ENCODE measurements around the gene KCNQ1. TPM values are rescaled to one million over a fixed set of nuclear protein-coding genes. Genes with fewer than 3 reads are reported as not detected.

The KCNQ1 gene
- total and polyA plus RNA-seq, 2 of the 13 experiments (the other 11 are each of a cell fraction or from before 2014, with no cell fraction given) = 0.02 to 0.08 TPM

DNA sequence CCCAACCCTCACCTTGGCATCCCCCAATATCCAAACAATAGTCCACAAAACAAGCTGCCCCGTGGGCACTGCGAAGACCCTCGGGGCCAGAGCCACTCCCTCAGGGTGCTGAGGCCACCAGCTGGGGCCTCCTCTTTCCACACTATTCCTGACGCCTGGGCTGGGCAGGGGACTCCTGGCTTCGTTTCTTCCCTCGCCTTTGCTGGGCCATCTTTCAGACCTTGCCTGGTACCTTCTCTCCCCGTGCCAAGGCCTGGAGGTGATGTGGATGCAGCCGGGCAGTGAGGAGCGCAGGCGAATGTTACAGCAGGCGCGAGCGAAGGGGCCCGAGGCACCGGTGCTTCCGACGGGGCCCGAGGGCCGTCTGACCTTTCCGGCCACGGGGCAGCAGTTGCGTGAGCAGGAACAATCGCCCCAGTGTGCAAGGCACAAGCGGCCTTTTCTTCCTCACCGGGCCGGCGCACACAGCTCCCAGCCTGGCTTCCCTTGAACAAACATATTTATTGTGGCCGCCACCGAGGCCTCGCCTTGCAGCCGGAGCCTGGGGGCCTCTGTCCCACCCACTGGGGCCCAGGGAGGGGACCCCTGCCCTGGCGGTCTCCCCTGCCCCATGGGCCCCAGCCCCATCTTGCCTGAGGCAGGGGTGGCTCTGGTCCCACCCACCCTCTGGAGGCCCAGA is 287.6 kb downstream of the KCNQ1 start (continued):
- TF ChIP-seq KDM5B (CRISPR knock-in tag; IDR thresholded peaks at IDR 0.05; ENCODE audit: borderline replicate concordance) (peak; percentile 83), PHF20 (CRISPR knock-in tag; IDR thresholded peaks at IDR 0.05) (no peak), HNRNPH1 (optimal IDR thresholded peaks at IDR 0.05; ENCODE audit: low read depth, low read length) (no peak), ZNF460 (CRISPR knock-in tag; IDR thresholded peaks at IDR 0.05; ENCODE audit: borderline replicate concordance) (peak; percentile 98), AKAP8 (CRISPR knock-in tag; IDR thresholded peaks at IDR 0.05) (peak; percentile 76), RFX5 (IDR thresholded peaks at IDR 0.05; ENCODE audit: low read depth, low read length) (no peak), ZMAT3 (CRISPR knock-in tag; conservative IDR thresholded peaks at IDR 0.05) (peak; percentile 85), ZNF672 (CRISPR knock-in tag; IDR thresholded peaks at IDR 0.05) (no peak), NR1H2 (CRISPR knock-in tag; IDR thresholded peaks at IDR 0.05; ENCODE audit: borderline replicate concordance, low read depth) (no peak), ZBTB42 (CRISPR knock-in tag; IDR thresholded peaks at IDR 0.05) (peak; percentile 38; the same call in 1 of the 2 replicates), NR2F1 (CRISPR knock-in tag; IDR thresholded peaks at IDR 0.05) (peak; percentile 92 to 94), RFX3 (CRISPR knock-in tag; IDR thresholded peaks at IDR 0.05) (0 out of 2 replicates have a peak, but pooled peaks have one; percentile 39), PHB2 (IDR thresholded peaks at IDR 0.05; ENCODE audit: partially characterized antibody) (no peak), ISL2 (CRISPR knock-in tag; IDR thresholded peaks at IDR 0.05) (peak; percentile 90), ARHGAP35 (CRISPR knock-in tag; IDR thresholded peaks at IDR 0.05; ENCODE audit: borderline replicate concordance) (no peak; the same call in 1 of the 2 replicates), ZNF354B (CRISPR knock-in tag; IDR thresholded peaks at IDR 0.05) (no peak)
- TF ChIP-seq, protein P1, sequence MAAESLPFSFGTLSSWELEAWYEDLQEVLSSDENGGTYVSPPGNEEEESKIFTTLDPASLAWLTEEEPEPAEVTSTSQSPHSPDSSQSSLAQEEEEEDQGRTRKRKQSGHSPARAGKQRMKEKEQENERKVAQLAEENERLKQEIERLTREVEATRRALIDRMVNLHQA (CRISPR knock-in tag; IDR thresholded peaks at IDR 0.05) = no peak
- TF ChIP-seq, protein P2, sequence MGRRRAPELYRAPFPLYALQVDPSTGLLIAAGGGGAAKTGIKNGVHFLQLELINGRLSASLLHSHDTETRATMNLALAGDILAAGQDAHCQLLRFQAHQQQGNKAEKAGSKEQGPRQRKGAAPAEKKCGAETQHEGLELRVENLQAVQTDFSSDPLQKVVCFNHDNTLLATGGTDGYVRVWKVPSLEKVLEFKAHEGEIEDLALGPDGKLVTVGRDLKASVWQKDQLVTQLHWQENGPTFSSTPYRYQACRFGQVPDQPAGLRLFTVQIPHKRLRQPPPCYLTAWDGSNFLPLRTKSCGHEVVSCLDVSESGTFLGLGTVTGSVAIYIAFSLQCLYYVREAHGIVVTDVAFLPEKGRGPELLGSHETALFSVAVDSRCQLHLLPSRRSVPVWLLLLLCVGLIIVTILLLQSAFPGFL (CRISPR knock-in tag; IDR thresholded peaks at IDR 0.05) = no peak
- TF ChIP-seq, protein P3, sequence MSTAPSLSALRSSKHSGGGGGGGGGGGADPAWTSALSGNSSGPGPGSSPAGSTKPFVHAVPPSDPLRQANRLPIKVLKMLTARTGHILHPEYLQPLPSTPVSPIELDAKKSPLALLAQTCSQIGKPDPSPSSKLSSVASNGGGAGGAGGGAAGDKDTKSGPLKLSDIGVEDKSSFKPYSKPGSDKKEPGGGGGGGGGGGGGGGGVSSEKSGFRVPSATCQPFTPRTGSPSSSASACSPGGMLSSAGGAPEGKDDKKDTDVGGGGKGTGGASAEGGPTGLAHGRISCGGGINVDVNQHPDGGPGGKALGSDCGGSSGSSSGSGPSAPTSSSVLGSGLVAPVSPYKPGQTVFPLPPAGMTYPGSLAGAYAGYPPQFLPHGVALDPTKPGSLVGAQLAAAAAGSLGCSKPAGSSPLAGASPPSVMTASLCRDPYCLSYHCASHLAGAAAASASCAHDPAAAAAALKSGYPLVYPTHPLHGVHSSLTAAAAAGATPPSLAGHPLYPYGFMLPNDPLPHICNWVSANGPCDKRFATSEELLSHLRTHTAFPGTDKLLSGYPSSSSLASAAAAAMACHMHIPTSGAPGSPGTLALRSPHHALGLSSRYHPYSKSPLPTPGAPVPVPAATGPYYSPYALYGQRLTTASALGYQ (CRISPR knock-in tag; IDR thresholded peaks at IDR 0.05) = peak; percentile 97
- TF ChIP-seq, protein P4, sequence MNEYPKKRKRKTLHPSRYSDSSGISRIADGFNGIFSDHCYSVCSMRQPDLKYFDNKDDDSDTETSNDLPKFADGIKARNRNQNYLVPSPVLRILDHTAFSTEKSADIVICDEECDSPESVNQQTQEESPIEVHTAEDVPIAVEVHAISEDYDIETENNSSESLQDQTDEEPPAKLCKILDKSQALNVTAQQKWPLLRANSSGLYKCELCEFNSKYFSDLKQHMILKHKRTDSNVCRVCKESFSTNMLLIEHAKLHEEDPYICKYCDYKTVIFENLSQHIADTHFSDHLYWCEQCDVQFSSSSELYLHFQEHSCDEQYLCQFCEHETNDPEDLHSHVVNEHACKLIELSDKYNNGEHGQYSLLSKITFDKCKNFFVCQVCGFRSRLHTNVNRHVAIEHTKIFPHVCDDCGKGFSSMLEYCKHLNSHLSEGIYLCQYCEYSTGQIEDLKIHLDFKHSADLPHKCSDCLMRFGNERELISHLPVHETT (CRISPR knock-in tag; conservative IDR thresholded peaks at IDR 0.05) = peak; percentile 92
- TF ChIP-seq, protein P5, sequence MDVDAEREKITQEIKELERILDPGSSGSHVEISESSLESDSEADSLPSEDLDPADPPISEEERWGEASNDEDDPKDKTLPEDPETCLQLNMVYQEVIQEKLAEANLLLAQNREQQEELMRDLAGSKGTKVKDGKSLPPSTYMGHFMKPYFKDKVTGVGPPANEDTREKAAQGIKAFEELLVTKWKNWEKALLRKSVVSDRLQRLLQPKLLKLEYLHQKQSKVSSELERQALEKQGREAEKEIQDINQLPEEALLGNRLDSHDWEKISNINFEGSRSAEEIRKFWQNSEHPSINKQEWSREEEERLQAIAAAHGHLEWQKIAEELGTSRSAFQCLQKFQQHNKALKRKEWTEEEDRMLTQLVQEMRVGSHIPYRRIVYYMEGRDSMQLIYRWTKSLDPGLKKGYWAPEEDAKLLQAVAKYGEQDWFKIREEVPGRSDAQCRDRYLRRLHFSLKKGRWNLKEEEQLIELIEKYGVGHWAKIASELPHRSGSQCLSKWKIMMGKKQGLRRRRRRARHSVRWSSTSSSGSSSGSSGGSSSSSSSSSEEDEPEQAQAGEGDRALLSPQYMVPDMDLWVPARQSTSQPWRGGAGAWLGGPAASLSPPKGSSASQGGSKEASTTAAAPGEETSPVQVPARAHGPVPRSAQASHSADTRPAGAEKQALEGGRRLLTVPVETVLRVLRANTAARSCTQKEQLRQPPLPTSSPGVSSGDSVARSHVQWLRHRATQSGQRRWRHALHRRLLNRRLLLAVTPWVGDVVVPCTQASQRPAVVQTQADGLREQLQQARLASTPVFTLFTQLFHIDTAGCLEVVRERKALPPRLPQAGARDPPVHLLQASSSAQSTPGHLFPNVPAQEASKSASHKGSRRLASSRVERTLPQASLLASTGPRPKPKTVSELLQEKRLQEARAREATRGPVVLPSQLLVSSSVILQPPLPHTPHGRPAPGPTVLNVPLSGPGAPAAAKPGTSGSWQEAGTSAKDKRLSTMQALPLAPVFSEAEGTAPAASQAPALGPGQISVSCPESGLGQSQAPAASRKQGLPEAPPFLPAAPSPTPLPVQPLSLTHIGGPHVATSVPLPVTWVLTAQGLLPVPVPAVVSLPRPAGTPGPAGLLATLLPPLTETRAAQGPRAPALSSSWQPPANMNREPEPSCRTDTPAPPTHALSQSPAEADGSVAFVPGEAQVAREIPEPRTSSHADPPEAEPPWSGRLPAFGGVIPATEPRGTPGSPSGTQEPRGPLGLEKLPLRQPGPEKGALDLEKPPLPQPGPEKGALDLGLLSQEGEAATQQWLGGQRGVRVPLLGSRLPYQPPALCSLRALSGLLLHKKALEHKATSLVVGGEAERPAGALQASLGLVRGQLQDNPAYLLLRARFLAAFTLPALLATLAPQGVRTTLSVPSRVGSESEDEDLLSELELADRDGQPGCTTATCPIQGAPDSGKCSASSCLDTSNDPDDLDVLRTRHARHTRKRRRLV (CRISPR knock-in tag; IDR thresholded peaks at IDR 0.05) = peak; percentile 88

All from HepG2 (cell line).